Mesenchymal stem cell (in vitro differentiated cells and primary cell): Measurements from ENCODE around the gene CCS.
"Not testable (repeated sequence)": the region's sequence is repeated elsewhere in the genome, so short reads cannot be mapped to it uniquely, and the experiment has no call there.

Source experiments
- DNase-seq: peaks from one replicate; pipeline ENCODE4 v3.0.0-alpha.2; 2013
- H2AFZ ChIP-seq: one replicate; pipeline ENCODE4 v1.6.1; 2013; ENCODE audit warnings: low read depth, mild to moderate bottlenecking, control low read depth, inconsistent platforms, low read length, moderate library complexity
- H2AK5ac ChIP-seq: 2 replicates; pipeline ENCODE4 v1.6.1; 2013; ENCODE audit warnings: low read length, moderate library complexity, mild to moderate bottlenecking, inconsistent platforms; ENCODE audit not compliant: severe bottlenecking
- H2BK120ac ChIP-seq: one replicate; pipeline ENCODE4 v1.6.1; 2013; ENCODE audit warnings: low read depth, mild to moderate bottlenecking, inconsistent platforms, low read length, moderate library complexity
- H2BK12ac ChIP-seq, 2 experiments: one replicate each; pipeline ENCODE4 v1.6.1; 2013; ENCODE audit warnings: inconsistent platforms in 2 of 2, low read length in 2 of 2, mild to moderate bottlenecking in 2 of 2, moderate library complexity in 2 of 2, control low read depth in 1 of 2
- H2BK15ac ChIP-seq: one replicate; pipeline ENCODE4 v1.6.1; 2013; ENCODE audit warnings: mild to moderate bottlenecking, low read depth, inconsistent platforms; ENCODE audit not compliant: poor library complexity, severe bottlenecking
- H2BK5ac ChIP-seq: 2 replicates; pipeline ENCODE4 v1.6.1; 2013; ENCODE audit warnings: low read depth, mild to moderate bottlenecking, low read length, control low read depth, inconsistent platforms; ENCODE audit not compliant: poor library complexity, severe bottlenecking
- H3K14ac ChIP-seq, 2 experiments: one replicate each; pipeline ENCODE4 v1.6.1; 2013; ENCODE audit warnings: inconsistent platforms in 2 of 2, low read length in 2 of 2, control low read depth in 1 of 2, mild to moderate bottlenecking in 1 of 2, moderate library complexity in 1 of 2
- H3K18ac ChIP-seq, 2 experiments: one replicate each; pipeline ENCODE4 v1.6.1; 2013; ENCODE audit warnings: inconsistent platforms in 2 of 2, low read length in 2 of 2, control low read depth in 1 of 2, low read depth in 1 of 2, mild to moderate bottlenecking in 1 of 2
- H3K23ac ChIP-seq, 2 experiments: one replicate each; pipeline ENCODE4 v1.6.1; 2013; ENCODE audit warnings: inconsistent platforms in 2 of 2, low read length in 2 of 2, mild to moderate bottlenecking in 2 of 2, moderate library complexity in 2 of 2, control low read depth in 1 of 2
- H3K27ac ChIP-seq: 2 replicates; pipeline ENCODE4 v1.5.1; 2013; ENCODE audit warnings: mild to moderate bottlenecking, moderate library complexity, low read length, control low read depth, inconsistent platforms; ENCODE audit not compliant: poor library complexity, severe bottlenecking
- H3K27me3 ChIP-seq, 2 experiments: 2 replicates each; pipeline versions ENCODE4 v1.6.1 to v1.7.0; 2013; ENCODE audit warnings: low read length in 2 of 2, mild to moderate bottlenecking in 2 of 2, moderate library complexity in 2 of 2, control low read depth in 1 of 2, inconsistent platforms in 1 of 2; ENCODE audit not compliant: control insufficient read depth in 1 of 2, insufficient read depth in 1 of 2
- H3K36me3 ChIP-seq, 2 experiments: 2 replicates each; pipeline versions ENCODE4 v1.6.1 to v1.7.0; 2013; ENCODE audit warnings: low read length in 2 of 2, control low read depth in 1 of 2, inconsistent platforms in 1 of 2, low read depth in 1 of 2, mild to moderate bottlenecking in 1 of 2; ENCODE audit not compliant: insufficient read depth in 2 of 2, control insufficient read depth in 1 of 2
- H3K4ac ChIP-seq, 2 experiments: one replicate each; pipeline ENCODE4 v1.6.1; 2013; ENCODE audit warnings: inconsistent platforms in 2 of 2, low read length in 2 of 2, mild to moderate bottlenecking in 2 of 2, moderate library complexity in 2 of 2, control low read depth in 1 of 2, low read depth in 1 of 2
- H3K4me1 ChIP-seq: 2 replicates; pipeline ENCODE4 v1.6.1; 2013; ENCODE audit warnings: low read depth, low read length, control low read depth; ENCODE audit not compliant: control insufficient read depth, insufficient read depth
- H3K4me2 ChIP-seq: 2 replicates; pipeline ENCODE4 v1.6.1; 2013; ENCODE audit warnings: low read length, mild to moderate bottlenecking, inconsistent platforms; ENCODE audit not compliant: poor library complexity, severe bottlenecking
- H3K4me3 ChIP-seq, 2 experiments: 2 replicates each; pipeline versions ENCODE4 v1.5.1 to v1.7.0; 2013; ENCODE audit warnings: low read length in 2 of 2, mild to moderate bottlenecking in 2 of 2, control low read depth in 1 of 2, low read depth in 1 of 2; ENCODE audit not compliant: insufficient read depth in 1 of 2
- H3K79me1 ChIP-seq: replicated peaks from 2 replicates; pipeline ENCODE4 v1.6.1; 2013; ENCODE audit warnings: mild to moderate bottlenecking, control low read depth, low read length, inconsistent platforms; ENCODE audit not compliant: poor library complexity, severe bottlenecking
- H3K9ac ChIP-seq: 2 replicates; pipeline ENCODE4 v1.7.0; 2013; ENCODE audit warnings: mild to moderate bottlenecking, low read length, moderate library complexity
- H3K9me3 ChIP-seq: 2 replicates; pipeline ENCODE4 v1.7.0; 2013; ENCODE audit warnings: mild to moderate bottlenecking, low read length; ENCODE audit not compliant: control insufficient read depth
- H4K8ac ChIP-seq: one replicate; pipeline ENCODE4 v1.6.1; 2013; ENCODE audit warnings: inconsistent platforms, mild to moderate bottlenecking, low read length, moderate library complexity
- H4K91ac ChIP-seq: one replicate; pipeline ENCODE4 v1.6.1; 2013; ENCODE audit warnings: mild to moderate bottlenecking, low read length, inconsistent platforms
- WGBS: methylation state at CpG from one replicate; pipeline ENCODE4 v1.1.7; 2013; ENCODE audit warnings: mixed read lengths; 5-methylcytosine and 5-hydroxymethylcytosine counted together

Gene CCS

DNA sequence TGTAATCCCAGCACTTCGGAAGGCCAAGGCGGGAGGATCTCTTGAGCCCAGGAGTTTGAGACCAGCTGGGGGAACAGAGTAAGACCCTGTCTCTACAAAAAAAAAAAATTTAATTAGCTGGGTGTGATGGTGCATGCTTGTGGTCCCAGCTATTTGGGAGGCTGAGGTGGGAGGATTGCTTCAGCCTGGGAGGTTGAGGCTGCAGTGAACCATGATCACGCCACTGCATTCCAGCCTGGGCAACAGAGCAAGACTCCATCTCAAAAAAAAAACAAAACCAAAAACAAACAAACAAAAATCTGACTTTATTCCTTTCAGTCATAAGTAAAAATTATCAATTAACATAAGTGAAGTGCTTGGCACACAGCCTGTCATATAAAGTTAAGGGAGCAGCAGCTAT, 13.6 kb downstream of the CCS start:
- peak overlapping the region; percentile 51 for H3K9ac ChIP-seq
- DNase-seq, H3K9me3 ChIP-seq, H3K23ac ChIP-seq, H2BK5ac ChIP-seq, H4K91ac ChIP-seq, H3K14ac ChIP-seq, H2BK120ac ChIP-seq, H3K79me1 ChIP-seq, H2AFZ ChIP-seq, H2BK12ac ChIP-seq, H3K18ac ChIP-seq, H3K4me2 ChIP-seq, H2BK15ac ChIP-seq, H3K27me3 ChIP-seq, H2AK5ac ChIP-seq, H3K27ac ChIP-seq, H3K4ac ChIP-seq, H4K8ac ChIP-seq: not testable (repeated sequence)
- WGBS, result 100% methylated on average over 2 of the region's 3 CpGs
- peaks cover 38 to 40% of the 10 kb centered on the region in 2 experiments for H3K36me3 ChIP-seq
- peak overlapping the region in 1 of 2 experiments; percentile 2 for H3K4me3 ChIP-seq
- H3K4me1 ChIP-seq, result peaks cover 16% of the 10 kb centered on the region

DNA sequence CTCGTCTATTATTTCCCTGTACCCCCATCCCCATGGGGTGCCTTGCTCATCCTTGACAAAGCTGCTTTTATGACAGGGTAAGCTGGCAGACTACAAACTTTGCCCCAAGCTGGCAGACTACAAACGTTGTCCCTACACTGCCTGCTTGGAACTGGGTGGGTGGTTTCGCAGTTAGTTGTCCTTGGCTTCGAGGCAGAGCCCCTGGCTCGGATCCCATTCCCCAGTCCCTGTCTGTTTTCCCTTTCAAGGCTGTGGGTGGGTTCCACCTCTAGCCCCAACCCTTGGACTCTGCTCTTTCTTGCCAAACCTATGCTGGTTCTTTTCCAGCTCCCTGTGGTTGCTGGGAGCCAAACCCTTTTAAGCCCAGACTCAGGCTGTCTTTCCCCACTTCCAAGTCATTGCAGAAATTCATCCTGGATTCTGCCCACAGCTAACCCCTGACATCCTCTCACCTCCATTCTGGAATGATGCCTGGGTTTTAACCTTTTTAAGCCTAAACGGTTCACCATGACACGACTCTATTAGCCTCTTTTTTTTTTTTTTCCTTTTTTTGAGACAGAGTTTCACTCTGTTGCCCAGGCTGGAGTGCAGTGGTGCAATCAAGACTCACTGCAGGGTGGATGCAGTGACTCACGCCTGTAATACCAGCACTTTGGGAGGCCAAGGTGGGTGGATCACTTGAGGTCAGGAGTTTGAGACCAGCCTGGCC, 14.3 kb downstream of the CCS start:
- H3K4ac ChIP-seq, result no peak overlapping the region
- no peaks in the 10 kb centered on the region for H3K79me1 ChIP-seq
- no peak overlapping the region for H2BK15ac ChIP-seq
- peak overlapping the region; percentile 51 for H3K9ac ChIP-seq
- no peak overlapping the region for H4K8ac ChIP-seq
- peak overlapping the region in 1 of 2 experiments; percentile 2 for H3K4me3 ChIP-seq
- 91% methylated on average over 7 of the region's 8 CpGs for WGBS
- peak overlapping the region; percentile 55 for H2AK5ac ChIP-seq
- H3K18ac ChIP-seq, result no peak overlapping the region
- H3K14ac ChIP-seq, result no peak overlapping the region
- no peaks in the 10 kb centered on the region for H3K9me3 ChIP-seq
- no peaks in the 10 kb centered on the region for H3K27me3 ChIP-seq
- peaks cover 38 to 40% of the 10 kb centered on the region in 2 experiments for H3K36me3 ChIP-seq
- H3K4me2 ChIP-seq, result no peak overlapping the region
- H2BK5ac ChIP-seq, result peak overlapping the region; percentile 39
- H3K4me1 ChIP-seq, result peaks cover 14% of the 10 kb centered on the region
- H4K91ac ChIP-seq, result no peak overlapping the region
- DNase-seq, result no peak
- H2AFZ ChIP-seq, result no peak overlapping the region
- H2BK12ac ChIP-seq, result no peak overlapping the region
- no peak overlapping the region for H3K23ac ChIP-seq
- H2BK120ac ChIP-seq, result no peak overlapping the region
- peak overlapping the region; percentile 44 for H3K27ac ChIP-seq

DNA sequence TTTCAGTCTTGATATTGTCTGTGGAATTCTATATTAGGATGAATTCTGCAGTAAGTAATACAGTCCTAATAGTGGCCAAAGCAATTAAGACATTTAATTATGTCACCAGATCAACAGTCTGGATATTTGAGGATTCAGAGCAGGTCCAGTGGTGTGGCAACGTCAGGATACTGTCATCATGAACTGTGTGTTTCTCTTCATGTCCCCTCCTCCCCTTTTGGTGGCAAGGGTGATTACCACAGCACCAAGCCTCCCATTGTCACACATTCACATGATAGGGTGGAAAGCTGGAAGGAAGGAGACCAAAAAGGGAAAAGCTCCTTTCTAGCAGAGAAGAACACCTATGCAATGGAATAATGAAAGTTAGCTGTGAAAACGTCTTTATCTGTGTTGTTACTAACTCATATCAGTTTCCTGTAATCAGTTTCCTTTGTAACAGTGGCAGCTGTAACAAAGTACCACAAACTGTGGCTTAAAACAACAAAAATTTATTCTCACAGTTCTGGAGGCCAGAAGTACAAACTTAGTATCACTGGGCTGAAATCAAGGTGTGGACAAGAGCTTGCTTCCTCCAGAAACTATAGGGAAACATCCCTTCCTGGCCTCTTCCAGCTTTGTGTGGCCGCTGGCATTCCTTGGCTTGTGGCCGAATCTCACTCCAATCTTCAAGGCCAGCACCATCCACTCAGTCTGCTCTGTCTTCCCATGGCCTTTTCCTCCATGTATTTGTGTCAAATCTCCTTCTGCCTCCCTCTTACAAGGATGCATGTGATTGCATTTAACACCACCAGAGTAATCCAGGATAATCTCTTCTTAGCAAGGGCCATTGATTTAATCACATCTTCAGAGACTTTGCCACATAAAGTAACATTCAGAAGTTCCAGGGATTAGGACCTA, 17.0 kb downstream of the CCS start:
- Histone ChIP-seq H3K36me3 (peaks cover 21 to 25% of the 10 kb centered on the region in 2 experiments), H4K8ac (no peak overlapping the region), H3K23ac (peak overlapping the region in 1 of 2 experiments; percentile 15), H3K4me1 (peaks cover 11% of the 10 kb centered on the region), H2BK15ac (no peak overlapping the region), H3K14ac (no peak overlapping the region), H2BK12ac (no peak overlapping the region), H3K18ac (no peak overlapping the region), H2BK5ac (no peak overlapping the region), H3K79me1 (no peaks in the 10 kb centered on the region), H3K4me2 (no peak overlapping the region), H2BK120ac (no peak overlapping the region), H2AK5ac (no peak overlapping the region), H3K27me3 (no peaks in the 10 kb centered on the region), H2AFZ (no peak overlapping the region), H3K27ac (no peak overlapping the region), H4K91ac (no peak overlapping the region), H3K4me3 (no peak overlapping the region), H3K9ac (no peak overlapping the region), H3K9me3 (no peaks in the 10 kb centered on the region), H3K4ac (no peak overlapping the region)
- WGBS, result 88% methylated on average over 3 of the region's 4 CpGs
- no peak for DNase-seq

DNA sequence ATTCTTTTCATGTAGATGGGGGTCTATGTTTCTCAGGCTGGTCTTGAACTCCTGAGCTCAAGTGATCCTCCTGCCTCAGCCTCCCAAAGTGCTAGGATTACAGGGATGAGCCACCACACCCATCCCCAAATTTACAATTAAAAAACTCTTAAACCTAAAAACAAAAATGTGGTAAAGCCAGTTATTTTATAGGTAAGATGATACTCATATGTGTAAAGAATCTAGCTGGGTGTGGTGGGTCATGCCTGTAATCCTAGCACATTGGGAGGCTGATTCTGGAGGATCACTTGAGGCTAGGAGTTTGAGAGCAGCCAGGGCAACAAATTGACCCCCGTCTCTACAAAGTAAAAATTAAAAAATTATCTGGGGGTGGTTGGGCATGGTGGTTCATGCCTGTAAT, 19.5 kb downstream of the CCS start:
- no peak overlapping the region for H4K8ac ChIP-seq
- no peak overlapping the region for H3K27ac ChIP-seq
- H3K27me3 ChIP-seq, result no peaks in the 10 kb centered on the region
- H3K36me3 ChIP-seq, result peaks cover 0 to 12% of the 10 kb centered on the region in 2 experiments
- no peak overlapping the region for H3K23ac ChIP-seq
- no peak overlapping the region for H3K4me3 ChIP-seq
- H3K9me3 ChIP-seq, result no peaks in the 10 kb centered on the region
- no peak overlapping the region for H2AFZ ChIP-seq
- H3K18ac ChIP-seq, result no peak overlapping the region
- no peak overlapping the region for H3K4ac ChIP-seq
- H3K9ac ChIP-seq, result no peak overlapping the region
- H3K79me1 ChIP-seq, result peaks cover 1% of the 10 kb centered on the region
- no peak overlapping the region for H2AK5ac ChIP-seq
- H3K4me1 ChIP-seq, result peaks cover 5% of the 10 kb centered on the region
- no peak overlapping the region for H3K4me2 ChIP-seq
- DNase-seq, result no peak
- H4K91ac ChIP-seq, result no peak overlapping the region
- no peak overlapping the region for H3K14ac ChIP-seq
- H2BK120ac ChIP-seq, result no peak overlapping the region
- 100% methylated on average over 1 of the region's 1 CpG for WGBS
- no peak overlapping the region for H2BK15ac ChIP-seq
- H2BK5ac ChIP-seq, result no peak overlapping the region
- H2BK12ac ChIP-seq, result no peak overlapping the region
